Central memory CD8-positive, alpha-beta T cell (primary cell): Measurements from ENCODE around the gene SPINK2.

ENCODE experiments used
- ATAC-seq: fragments of 150-1000 bp; cut with Tn5 transposase; replicated peaks from 2 replicates; pipeline ENCODE4 v1.10.0; 2022; ENCODE audit warnings: mild to moderate bottlenecking, moderate FRiP score, moderate number of reproducible peaks; ENCODE audit not compliant: poor library complexity, severe bottlenecking; ENCODE audit errors: extremely low read depth
- DNase-seq, 2 donors: peaks; one replicate each; pipeline ENCODE4 v3.0.0; 2021; ENCODE audit warnings: low spot score in 2 of 2
- H3K27ac Mint-ChIP-seq: one replicate; pipeline ENCODE4 v1.8.0; 2022; ENCODE audit warnings: low read depth, mild to moderate bottlenecking, moderate library complexity, mixed read lengths
- H3K27me3 Mint-ChIP-seq: one replicate; pipeline ENCODE4 v1.8.0; 2022; ENCODE audit warnings: mixed read lengths
- H3K36me3 Mint-ChIP-seq: one replicate; pipeline ENCODE4 v1.8.0; 2022; ENCODE audit warnings: mild to moderate bottlenecking, moderate library complexity, mixed read lengths; ENCODE audit not compliant: insufficient read depth
- H3K4me1 Mint-ChIP-seq: one replicate; pipeline ENCODE4 v1.8.0; 2022; ENCODE audit warnings: mixed read lengths
- H3K4me3 Mint-ChIP-seq: one replicate; pipeline ENCODE4 v1.8.0; 2022; ENCODE audit warnings: mild to moderate bottlenecking, moderate library complexity, mixed read lengths
- H3K9me3 Mint-ChIP-seq: one replicate; pipeline ENCODE4 v1.8.0; 2022; ENCODE audit warnings: mixed read lengths

SPINK2 gene

GRCh38 chr4:56760183-56760582 lies 61.3 kb downstream of the SPINK2 start:
- Mint-ChIP-seq H3K27me3 (no peaks in the 10 kb centered on the region), H3K4me3 (no peak overlapping the region), H3K27ac (no peak overlapping the region)

More at GRCh38 chr4:56760183-56760582, 61.3 kb downstream of the SPINK2 start:
- Mint-ChIP-seq H3K4me1 (peaks cover 69% of the 10 kb centered on the region), H3K36me3 (peaks cover 3% of the 10 kb centered on the region), H3K9me3 (no peaks in the 10 kb centered on the region)
- ATAC-seq, result no peak
- no peak for DNase-seq
